Aorta (tissue), 5 donors: Measurements from ENCODE around the gene ASB4. TPM values are rescaled to one million over a fixed set of nuclear protein-coding genes. Genes with fewer than 3 reads are reported as not detected.
A peak's percentile ranks its signal among the peaks of the same experiment; 100 is the strongest.
"Not testable (repeated sequence)": the region's sequence is repeated elsewhere in the genome, so short reads cannot be mapped to it uniquely, and the experiment has no call there.

ENCODE experiments used
- ATAC-seq: fragments of 200-7000 bp; cut with Tn5 transposase; one replicate; pipeline ENCODE4 v1.9.1; 2022; ENCODE audit warnings: moderate library complexity; ENCODE audit not compliant: low FRiP score
- DNase-seq, 2 donors: peaks; one replicate each; pipeline ENCODE4 v3.0.0-alpha.2; 2020
- H3K27ac ChIP-seq, 2 donors: one replicate each; pipeline ENCODE4 v1.5.1; 2013; ENCODE audit warnings: low read length in 2 of 2, mild to moderate bottlenecking in 2 of 2, moderate library complexity in 2 of 2, control low read depth in 1 of 2, inconsistent platforms in 1 of 2, low read depth in 1 of 2
- H3K27me3 ChIP-seq, 2 donors: one replicate each; pipeline ENCODE4 v1.6.1; 2013; ENCODE audit warnings: control low read depth in 1 of 2, low read length in 1 of 2, mild to moderate bottlenecking in 1 of 2, moderate library complexity in 1 of 2; ENCODE audit not compliant: insufficient read depth in 2 of 2, control insufficient read depth in 1 of 2
- H3K36me3 ChIP-seq, 2 donors: one replicate each; pipeline ENCODE4 v1.6.1; 2013; ENCODE audit warnings: control low read depth in 1 of 2, low read length in 1 of 2, mild to moderate bottlenecking in 1 of 2; ENCODE audit not compliant: insufficient read depth in 2 of 2, control insufficient read depth in 1 of 2
- H3K4me1 ChIP-seq, 2 donors: one replicate each; pipeline ENCODE4 v1.6.1; 2013; ENCODE audit warnings: low read length in 2 of 2, control low read depth in 1 of 2, mild to moderate bottlenecking in 1 of 2, moderate library complexity in 1 of 2; ENCODE audit not compliant: insufficient read depth in 2 of 2, control insufficient read depth in 1 of 2
- H3K4me3 ChIP-seq, 2 donors: one replicate each; pipeline ENCODE4 v1.5.1; 2013; ENCODE audit warnings: low read length in 2 of 2, control low read depth in 1 of 2, mild to moderate bottlenecking in 1 of 2
- H3K9me3 ChIP-seq: one replicate; pipeline ENCODE4 v1.6.1; 2013; ENCODE audit warnings: mild to moderate bottlenecking, low read length; ENCODE audit not compliant: control insufficient read depth
- WGBS, 2 donors: extraction: QIAGEN DNeasy Blood & Tissue Kit; methylation state at CpG; one replicate each; pipeline ENCODE4 v1.1.7; 2013; 5-methylcytosine and 5-hydroxymethylcytosine counted together
- intact Hi-C, 2 donors: fragments of 100-400 bp; cut with DNase I; formaldehyde crosslinking; loops; one replicate each; pipeline versions ENCODE4 v1.14.2 to v1.15.0; 2022
- polyA plus RNA-seq, 2 donors: library from polyadenylated mRNA; stranded (reverse); fragments of 200-250 nt; gene quantifications; one replicate each; pipeline ENCODE4 v1.2.3, GENCODE V29; 2013
- total RNA-seq, 2 donors: library from RNA; stranded (reverse); fragmentation: NEBNext Ultra II Directional; extraction: Animal tissue kit (Norgen Biotek cat#: 25700); gene quantifications; one replicate each; pipeline ENCODE4 v1.2.1, GENCODE V29; 2021
- donor health status: healthy with polysubstance abuse.
- donor health status: Bipolar disorder and iron deficiency.
- donor health status: DM: no; HTN: no; CAD: no.
- donor health status: DM: no; HTN: no; CAD: no.
- donor health status: DM: yes; HTN: yes; CAD: no.

The ASB4 gene
- total and polyA plus RNA-seq, 4 donors = not detected

DNA sequence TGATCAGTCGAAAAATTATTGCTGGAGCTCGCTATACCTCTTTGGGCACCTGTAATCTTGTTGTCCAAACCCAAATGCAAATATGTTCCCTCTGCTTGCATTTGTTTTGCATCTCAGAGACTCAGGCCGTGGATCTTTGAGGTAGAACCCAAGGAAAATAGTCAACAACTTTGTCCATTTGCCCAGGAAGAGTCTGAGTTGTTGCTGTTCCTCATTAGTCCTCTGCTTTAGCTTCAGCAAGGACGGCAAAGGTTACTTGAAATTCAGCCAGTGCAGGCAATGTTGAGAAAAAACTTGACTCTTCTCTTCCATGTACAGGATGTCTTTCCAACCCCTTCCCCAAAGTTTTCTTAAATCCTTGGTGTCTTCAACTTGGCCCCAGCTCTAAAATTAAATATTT lies 64.8 kb downstream of the ASB4 start:
- intact Hi-C loops = loop anchor here in 1 of 2 donors (1.0 kb wide), 1 partner anchor 46 kb away; the partner anchor contains the start of gene PDK4
- H3K27me3 ChIP-seq = no peaks in the 10 kb centered on the region
- H3K4me1 ChIP-seq = peaks cover 2 to 4% of the 10 kb centered on the region in 2 donors
- ATAC-seq = no peak
- WGBS, 2 donors = 51 to 69% methylated on average over 4 of the region's 4 CpGs
- H3K9me3 ChIP-seq = no peaks in the 10 kb centered on the region
- no peaks in the 10 kb centered on the region for H3K36me3 ChIP-seq
- no peak overlapping the region for H3K4me3 ChIP-seq
- peak overlapping the region; percentile 43 to 99 for H3K27ac ChIP-seq
- DNase-seq = no peak

DNA sequence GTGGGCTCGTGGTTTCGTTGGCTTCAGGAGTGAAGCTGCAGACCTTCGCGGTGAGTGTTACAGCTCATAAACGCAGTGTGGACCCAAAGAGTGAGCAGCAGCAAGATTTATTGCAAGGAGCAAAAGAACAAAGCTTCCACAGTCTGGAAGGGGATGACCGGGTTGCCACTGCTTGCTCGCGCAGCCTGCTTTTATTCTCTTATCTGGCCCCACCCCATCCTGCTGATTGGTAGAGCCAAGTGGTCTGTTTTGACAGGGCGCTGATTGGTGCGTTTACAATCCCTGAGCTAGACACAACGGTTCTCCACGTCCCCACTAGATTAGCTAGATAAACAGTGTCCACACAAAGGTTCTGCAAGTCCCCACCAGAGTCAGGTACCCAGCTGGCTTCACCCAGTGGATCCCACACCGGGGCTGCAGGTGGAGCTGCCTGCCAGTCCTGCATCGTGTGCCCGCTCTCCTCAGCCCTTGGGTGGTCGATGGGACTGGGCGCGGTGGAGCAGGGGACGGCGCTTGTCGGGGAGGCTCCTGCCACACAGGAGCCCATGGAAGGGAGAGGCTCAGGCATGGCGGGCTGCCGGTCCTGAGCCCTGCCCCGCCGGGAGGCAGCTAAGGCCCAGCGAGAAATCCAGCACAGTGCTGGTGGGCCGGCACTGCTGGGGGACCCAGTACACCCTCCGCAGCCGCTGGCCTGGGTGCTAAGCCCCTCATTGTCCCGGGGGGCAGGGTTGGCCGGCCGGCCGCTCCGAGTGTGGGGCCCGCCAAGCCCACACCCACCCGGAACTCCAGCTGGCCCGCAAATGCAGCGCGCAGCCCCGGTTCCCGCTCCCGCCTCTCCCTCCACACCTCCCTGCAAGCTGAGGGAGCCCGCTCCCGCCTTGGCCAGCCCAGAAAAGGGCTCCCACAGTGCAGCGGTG lies 66.5 kb downstream of the ASB4 start:
- not testable (repeated sequence) for H3K27ac ChIP-seq

DNA sequence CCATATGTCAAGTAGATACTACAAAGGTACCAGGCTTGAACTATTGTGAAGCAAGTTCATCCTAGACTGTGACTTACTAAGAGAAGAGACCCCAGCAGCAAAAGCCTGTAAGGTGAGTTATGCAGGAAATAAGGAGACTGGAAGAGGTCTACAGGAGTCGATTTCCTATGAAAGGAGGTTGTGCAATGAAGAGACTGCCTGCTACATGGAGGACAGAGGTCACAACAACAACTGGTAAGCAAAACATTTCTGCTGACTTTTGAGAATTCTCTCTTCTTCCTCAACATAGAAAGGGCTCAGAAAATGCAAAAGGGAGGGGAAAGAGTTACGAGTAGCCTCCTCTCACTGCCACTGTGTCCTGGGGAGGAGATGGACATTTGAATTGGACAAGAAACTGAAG lies 68.2 kb downstream of the ASB4 start:
- no peaks in the 10 kb centered on the region for H3K9me3 ChIP-seq
- WGBS, 2 donors = 69 to 74% methylated on average over 2 of the region's 2 CpGs
- ATAC-seq = no peak
- H3K27ac ChIP-seq = no peak overlapping the region
- no peaks in the 10 kb centered on the region for H3K27me3 ChIP-seq
- no peak for DNase-seq
- intact Hi-C loops = no loop called here
- H3K36me3 ChIP-seq = no peaks in the 10 kb centered on the region
- H3K4me1 ChIP-seq = no peaks in the 10 kb centered on the region
- H3K4me3 ChIP-seq = no peak overlapping the region

More for the DNA sequence above, 66.5 kb downstream of the ASB4 start:
- ATAC-seq, H3K4me1 ChIP-seq, H3K27me3 ChIP-seq, H3K9me3 ChIP-seq, DNase-seq, intact Hi-C loops, H3K36me3 ChIP-seq, H3K4me3 ChIP-seq: not testable (repeated sequence)
- 81 to 93% methylated on average over 36 to 40 of the region's 45 CpGs for WGBS, 2 donors

DNA sequence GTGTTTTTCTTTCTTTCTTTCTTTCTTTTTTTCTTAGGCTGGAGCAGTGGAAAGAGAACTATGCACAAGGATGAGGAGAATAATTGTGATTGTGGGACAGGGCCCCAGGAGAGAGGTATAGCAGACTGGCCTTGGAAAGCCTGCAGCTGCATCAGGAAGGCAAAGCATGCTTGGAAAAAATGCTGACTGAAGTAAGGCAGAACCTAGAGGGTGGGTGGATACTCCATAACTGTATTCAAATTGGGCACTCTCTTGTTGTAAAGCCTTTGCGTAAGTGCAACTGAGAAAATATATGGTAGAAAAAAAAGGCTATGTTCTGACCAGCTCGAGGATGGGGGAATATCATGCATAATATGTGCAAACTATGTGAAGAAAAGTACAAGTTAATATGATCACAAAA lies 71.0 kb downstream of the ASB4 start:
- no peaks in the 10 kb centered on the region for H3K4me1 ChIP-seq
- H3K4me3 ChIP-seq = no peak overlapping the region
- no peak overlapping the region for H3K27ac ChIP-seq
- DNase-seq (no peak), ATAC-seq (no peak)
- H3K27me3 ChIP-seq = no peaks in the 10 kb centered on the region
- no peaks in the 10 kb centered on the region for H3K9me3 ChIP-seq
- intact Hi-C loops = no loop called here
- 91 to 93% methylated on average over 2 of the region's 2 CpGs for WGBS, 2 donors
- H3K36me3 ChIP-seq = no peaks in the 10 kb centered on the region

DNA sequence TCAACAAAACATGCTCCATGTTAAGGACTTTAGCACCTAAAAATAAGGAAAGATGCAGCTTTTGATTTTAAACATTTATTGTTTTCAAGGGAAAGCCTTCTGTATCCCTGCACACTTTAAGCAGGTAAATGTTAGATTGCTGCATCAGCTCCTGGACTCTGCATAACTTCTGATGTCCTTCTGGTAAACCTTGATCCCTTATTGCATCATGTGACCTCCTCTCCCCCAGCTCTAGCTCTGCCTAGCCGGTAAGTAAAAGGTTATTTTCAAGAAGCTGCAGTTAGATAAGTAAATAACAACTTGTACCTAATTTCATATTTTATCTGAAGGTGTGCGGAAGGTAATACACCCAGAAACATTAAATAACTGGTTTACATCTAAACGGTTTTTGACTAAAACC lies 73.1 kb downstream of the ASB4 start:
- Histone ChIP-seq H3K9me3 (no peaks in the 10 kb centered on the region), H3K27ac (no peak overlapping the region), H3K4me3 (no peak overlapping the region), H3K36me3 (no peaks in the 10 kb centered on the region), H3K27me3 (no peaks in the 10 kb centered on the region), H3K4me1 (no peaks in the 10 kb centered on the region)
- DNase-seq (no peak), ATAC-seq (no peak)
- 74 to 78% methylated on average over 3 of the region's 3 CpGs for WGBS, 2 donors
- intact Hi-C loops = no loop called here

DNA sequence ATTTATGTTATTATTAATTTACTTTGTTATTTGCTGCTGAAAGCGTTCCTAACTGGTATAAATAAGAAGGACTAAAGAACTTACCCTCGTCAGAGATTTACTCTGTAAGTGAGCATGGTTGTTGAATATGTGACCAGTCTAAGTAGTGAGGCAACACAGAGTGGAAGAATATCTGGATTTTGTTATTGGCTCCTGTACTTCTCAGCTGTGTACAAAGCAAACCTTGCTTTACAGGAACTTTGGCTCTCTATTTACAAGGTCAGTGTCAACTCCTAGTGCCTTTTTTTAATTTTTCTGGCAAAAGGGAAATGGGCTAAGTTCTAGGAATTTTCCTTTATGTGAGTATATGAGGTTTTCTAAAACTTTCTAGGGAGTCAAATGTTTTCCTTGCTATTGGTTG lies 74.9 kb downstream of the ASB4 start:
- Histone ChIP-seq H3K27ac (no peak overlapping the region), H3K4me3 (no peak overlapping the region), H3K27me3 (no peaks in the 10 kb centered on the region), H3K4me1 (no peaks in the 10 kb centered on the region), H3K9me3 (no peaks in the 10 kb centered on the region), H3K36me3 (no peaks in the 10 kb centered on the region)
- intact Hi-C loops = no loop called here
- ATAC-seq = no peak
- WGBS, 2 donors = 79 to 81% methylated on average over 2 of the region's 2 CpGs
- DNase-seq = no peak

DNA sequence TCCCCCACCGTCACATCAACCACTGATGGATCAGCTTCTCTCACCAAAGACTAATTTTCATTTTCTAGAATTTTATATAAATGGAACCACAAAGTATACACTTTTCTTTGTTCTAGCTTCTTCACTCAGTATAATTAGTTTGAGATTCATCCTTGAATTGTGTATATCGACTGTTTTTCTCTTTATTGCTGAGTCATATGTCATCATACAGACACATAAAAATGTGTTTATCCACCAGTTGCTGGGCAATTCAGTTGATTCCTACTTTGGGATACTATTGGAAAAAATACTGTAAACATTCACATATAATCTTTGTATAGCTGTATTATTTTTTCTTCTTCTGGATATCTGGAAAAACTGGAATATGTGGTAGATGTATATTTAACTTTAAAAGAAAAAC lies 84.0 kb downstream of the ASB4 start:
- H3K4me1 ChIP-seq = no peaks in the 10 kb centered on the region
- no peak overlapping the region for H3K27ac ChIP-seq
- intact Hi-C loops = no loop called here
- H3K27me3 ChIP-seq = no peaks in the 10 kb centered on the region
- ATAC-seq = no peak
- H3K9me3 ChIP-seq = no peaks in the 10 kb centered on the region
- DNase-seq = no peak
- no peak overlapping the region for H3K4me3 ChIP-seq
- no peaks in the 10 kb centered on the region for H3K36me3 ChIP-seq
- WGBS, 2 donors = 82 to 84% methylated on average over 2 of the region's 2 CpGs

DNA sequence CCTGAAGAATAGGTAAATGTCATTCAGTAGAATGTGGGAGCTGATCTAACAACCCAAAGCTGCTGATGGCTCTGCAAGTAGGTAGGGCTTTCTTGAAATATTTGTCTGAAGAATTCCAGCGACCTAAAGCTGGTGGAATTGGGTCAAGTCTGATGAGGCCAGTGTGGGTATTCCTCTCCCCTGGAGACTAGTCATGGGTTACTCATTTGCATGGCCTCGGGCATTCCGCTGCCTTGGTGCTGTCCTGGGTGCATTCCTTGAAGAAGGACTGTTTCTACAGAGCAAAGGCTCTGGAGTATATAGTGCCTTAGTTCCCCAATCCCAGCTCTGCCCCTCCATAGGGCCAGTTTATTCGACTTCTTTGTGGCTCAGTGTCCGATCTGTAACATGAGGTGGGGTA lies 91.4 kb downstream of the ASB4 start:
- Histone ChIP-seq H3K27ac (no peak overlapping the region), H3K4me1 (no peaks in the 10 kb centered on the region), H3K27me3 (no peaks in the 10 kb centered on the region), H3K9me3 (no peaks in the 10 kb centered on the region), H3K4me3 (no peak overlapping the region), H3K36me3 (no peaks in the 10 kb centered on the region)
- intact Hi-C loops = no loop called here
- ATAC-seq (no peak), DNase-seq (no peak)
- whole genome bisulfite sequencing, 2 donors = 71% methylated on average over 5 of the region's 5 CpGs

DNA sequence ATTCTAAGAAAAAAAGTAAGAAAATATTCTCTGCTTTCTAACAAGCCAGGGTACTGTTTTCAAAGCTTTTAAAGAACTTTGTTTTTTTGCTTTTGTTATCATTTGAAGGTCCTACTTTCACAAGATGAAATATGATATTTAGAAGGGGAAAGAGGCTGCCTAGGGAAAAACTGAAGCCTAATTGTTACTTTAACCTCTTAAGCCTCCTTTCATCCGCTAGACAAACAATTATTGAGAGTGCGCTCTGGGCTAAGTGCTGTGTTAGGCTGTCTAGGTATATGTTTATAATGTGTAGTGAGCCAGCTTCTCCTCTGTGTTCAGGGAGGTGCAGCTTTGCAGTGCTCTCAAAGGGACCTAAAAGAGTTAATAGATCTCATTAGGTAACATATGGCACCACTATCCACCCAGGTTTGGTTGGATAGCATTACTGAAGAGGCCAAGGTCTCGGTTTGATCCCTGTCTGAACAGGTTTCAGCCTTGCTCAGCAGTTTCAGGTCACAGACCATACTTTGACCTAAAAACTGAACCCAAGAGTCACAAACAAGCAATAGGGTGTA lies 92.6 kb downstream of the ASB4 start:
- no peak overlapping the region for H3K27ac ChIP-seq
- H3K9me3 ChIP-seq = no peaks in the 10 kb centered on the region
- ATAC-seq = no peak

More for the DNA sequence above, 92.6 kb downstream of the ASB4 start:
- intact Hi-C loops = no loop called here
- Histone ChIP-seq H3K27me3 (no peaks in the 10 kb centered on the region), H3K36me3 (no peaks in the 10 kb centered on the region), H3K4me1 (peaks cover 0 to 2% of the 10 kb centered on the region in 2 donors), H3K4me3 (no peak overlapping the region)
- DNase-seq = no peak
- WGBS, 2 donors = 32 to 37% methylated on average over 3 of the region's 3 CpGs
